Naive thymus-derived CD4-positive, alpha-beta T cell (primary cell): Measurements from ENCODE around the gene RNASE4. TPM values are rescaled to one million over a fixed set of nuclear protein-coding genes. Genes with fewer than 3 reads are reported as not detected.
"Not testable (repeated sequence)": the region's sequence is repeated elsewhere in the genome, so short reads cannot be mapped to it uniquely, and the experiment has no call there.

Experiments
- ATAC-seq: fragments of 150-1000 bp; cut with Tn5 transposase; 2 replicates; pipeline ENCODE4 v1.10.0; 2021; ENCODE audit warnings: mild to moderate bottlenecking, moderate library complexity
- CTCF ChIA-PET: fragments of 350-600 bp; sonication (Branson Sonifier 250); formaldehyde crosslinking; loops from one replicate; lab custom pipeline; 2021; ENCODE audit warnings: antibody characterized with exemption; lab: Charles Lee
- POLR2A ChIA-PET: fragments of 350-600 bp; sonication (Branson Sonifier 250); formaldehyde crosslinking; loops from one replicate; lab custom pipeline; 2021; ENCODE audit warnings: antibody characterized with exemption, inconsistent platforms; lab: Charles Lee
- DNase-seq, 9 donors: peaks; one replicate each; pipeline versions ENCODE4 v3.0.0 to v3.0.0-alpha.2; 2020 to 2022; ENCODE audit warnings: mixed read lengths in 1 of 9
- H3K27ac ChIP-seq: one replicate; pipeline ENCODE4 v1.7.0; 2013; ENCODE audit warnings: mild to moderate bottlenecking, low read depth, low read length, moderate library complexity
- H3K27me3 ChIP-seq, 2 donors: one replicate each; pipeline ENCODE4 v1.7.0; 2013; ENCODE audit warnings: low read length in 2 of 2, mild to moderate bottlenecking in 2 of 2, moderate library complexity in 2 of 2; ENCODE audit not compliant: control insufficient read depth in 2 of 2, insufficient read depth in 2 of 2
- H3K36me3 ChIP-seq, 3 experiments: 1 replicate in 2 of 3; 2 replicates in 1 of 3; pipeline ENCODE4 v1.7.0; 2013; ENCODE audit warnings: low read length in 3 of 3, mild to moderate bottlenecking in 3 of 3, moderate library complexity in 1 of 3; ENCODE audit not compliant: insufficient read depth in 3 of 3, control insufficient read depth in 2 of 3
- H3K4me1 ChIP-seq, 2 donors: one replicate each; pipeline ENCODE4 v1.7.0; 2013; ENCODE audit warnings: low read length in 2 of 2, mild to moderate bottlenecking in 2 of 2, moderate library complexity in 1 of 2; ENCODE audit not compliant: control insufficient read depth in 2 of 2, insufficient read depth in 2 of 2
- H3K4me3 ChIP-seq: 2 replicates; pipeline ENCODE4 v1.7.0; 2013; ENCODE audit warnings: mild to moderate bottlenecking, low read length
- H3K9me3 ChIP-seq, 3 experiments: 1 replicate in 2 of 3; 2 replicates in 1 of 3; pipeline ENCODE4 v1.7.0; 2013; ENCODE audit warnings: low read length in 3 of 3; ENCODE audit not compliant: control insufficient read depth in 2 of 3
- H3K27ac Mint-ChIP-seq, 9 donors: one replicate each; pipeline ENCODE4 v1.8.0; 2020 to 2022; ENCODE audit warnings: mixed read lengths in 9 of 9, mild to moderate bottlenecking in 8 of 9, moderate library complexity in 5 of 9, inconsistent platforms in 2 of 9
- H3K27me3 Mint-ChIP-seq, 5 donors: one replicate each; pipeline ENCODE4 v1.8.0; 2021 to 2022; ENCODE audit warnings: mixed read lengths in 5 of 5, mild to moderate bottlenecking in 1 of 5
- H3K36me3 Mint-ChIP-seq, 5 donors: one replicate each; pipeline ENCODE4 v1.8.0; 2020 to 2022; ENCODE audit warnings: mixed read lengths in 5 of 5, mild to moderate bottlenecking in 3 of 5, inconsistent platforms in 1 of 5
- H3K4me1 Mint-ChIP-seq, 7 donors: one replicate each; pipeline ENCODE4 v1.8.0; 2020 to 2022; ENCODE audit warnings: mixed read lengths in 7 of 7, mild to moderate bottlenecking in 3 of 7, inconsistent platforms in 1 of 7
- H3K4me3 Mint-ChIP-seq, 10 donors: one replicate each; pipeline ENCODE4 v1.8.0; 2020 to 2022; ENCODE audit warnings: mild to moderate bottlenecking in 10 of 10, mixed read lengths in 10 of 10, moderate library complexity in 6 of 10, inconsistent platforms in 2 of 10
- H3K9me3 Mint-ChIP-seq, 11 donors: one replicate each; pipeline ENCODE4 v1.8.0; 2020 to 2022; ENCODE audit warnings: mixed read lengths in 11 of 11, mild to moderate bottlenecking in 4 of 11, inconsistent platforms in 1 of 11, moderate library complexity in 1 of 11
- intact Hi-C, 2 donors: fragments of 100-400 bp; cut with micrococcal nuclease; formaldehyde crosslinking; loops; one replicate each; pipeline ENCODE4 v1.15.1; 2023
- polyA plus RNA-seq, 2 donors: library from polyadenylated mRNA; unstranded; fragments of 300-500 nt; fragmentation: Illumina TruSeq; gene quantifications; one replicate each; pipeline ENCODE4 v1.2.3, GENCODE V29; 2021
- total RNA-seq, 6 experiments: library from RNA in 5 of 6; stranded (reverse) in 5 of 6; gene quantifications; 1 replicate in 5 of 6; 2 replicates in 1 of 6; pipeline ENCODE4 v1.2.3 and lab custom pipeline; 2021 to 2026

The RNASE4 gene
- total and polyA plus RNA-seq, 7 experiments from 2014 or later = 0.17 to 4.2 (median 0.47) TPM; not detected in 1

DNA sequence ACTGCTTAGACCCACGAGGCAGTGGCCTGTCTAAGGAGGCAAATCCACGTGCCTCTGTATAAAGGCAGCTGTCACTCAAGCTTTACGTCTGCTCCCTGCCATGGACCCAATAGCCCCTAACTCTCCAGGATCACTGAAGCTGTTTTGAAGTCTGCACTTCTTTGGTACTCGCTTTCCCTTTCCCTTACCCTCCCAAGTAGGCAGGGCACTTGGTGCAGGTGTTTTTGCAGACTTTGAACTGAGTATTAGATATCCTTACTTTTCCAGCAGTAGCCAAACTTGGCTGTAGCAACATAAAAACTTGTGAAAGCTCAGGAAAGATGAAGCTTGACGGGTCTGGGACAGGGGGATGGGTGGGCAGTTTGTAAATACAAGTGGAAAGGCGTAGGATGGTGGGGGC lies 25.0 kb upstream of the RNASE4 start:
- Mint-ChIP-seq H3K27ac (no peak overlapping the region), H3K4me1 (peaks cover 26 to 44% (median 32%) of the 10 kb centered on the region in 7 donors), H3K4me3 (no peak overlapping the region), H3K36me3 (peaks cover 0 to 7% (median 0%) of the 10 kb centered on the region in 5 donors), H3K9me3 (peaks cover 0 to 5% (median 0%) of the 10 kb centered on the region in 11 donors), H3K27me3 (peaks cover 36 to 56% (median 53%) of the 10 kb centered on the region in 5 donors)
- ChIA-PET CTCF (interaction anchor here (0.6 to 2.5 kb wide), 3 partner anchors 29 to 38 kb away, joined by 3 to 17 read pairs (median 3); partner anchors contain the start of gene ANG), POLR2A (no interaction called here)
- no peaks in the 10 kb centered on the region for H3K9me3 ChIP-seq
- no peak for DNase-seq
- peaks cover 0 to 3% of the 10 kb centered on the region in 2 donors for H3K27me3 ChIP-seq
- intact Hi-C loops = no loop called here
- ATAC-seq = no peak
- H3K4me3 ChIP-seq = no peak overlapping the region
- no peak overlapping the region for H3K27ac ChIP-seq
- peaks cover 0 to 13% of the 10 kb centered on the region in 2 donors for H3K4me1 ChIP-seq
- H3K36me3 ChIP-seq = no peaks in the 10 kb centered on the region

DNA sequence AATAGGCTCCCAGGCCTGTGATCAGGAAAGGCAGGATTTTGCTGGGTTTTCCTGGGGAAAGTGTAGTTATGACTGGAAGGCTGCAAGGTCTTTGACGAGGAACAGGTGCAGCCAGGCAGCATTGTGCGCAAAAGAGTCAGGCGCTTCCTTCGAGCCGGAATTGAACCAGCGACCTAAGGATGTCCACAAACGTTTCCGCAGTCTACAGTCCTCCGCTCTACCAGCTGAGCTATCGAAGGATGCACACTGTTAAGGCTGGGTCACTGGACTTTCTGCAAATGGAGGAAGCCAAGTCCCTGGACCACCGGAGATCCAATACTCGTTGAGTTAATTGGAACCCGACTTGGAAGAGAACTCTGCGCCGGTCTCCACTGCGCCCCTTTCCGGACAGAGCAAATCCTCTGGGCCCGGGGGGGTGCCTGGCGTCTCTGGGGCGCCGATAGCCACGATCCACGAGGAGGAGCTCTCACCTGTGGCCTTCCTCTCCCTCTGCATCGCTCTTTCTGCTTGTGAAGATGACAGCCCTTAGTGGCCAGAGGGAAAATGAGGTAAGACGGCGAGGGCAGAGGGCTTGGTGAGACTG lies 24.5 kb upstream of the RNASE4 start:
- Mint-ChIP-seq H3K4me3 (peak overlapping the region in 1 of 10 donors; percentile 45), H3K27me3 (peaks cover 32 to 53% (median 50%) of the 10 kb centered on the region in 5 donors), H3K36me3 (peaks cover 0 to 7% (median 0%) of the 10 kb centered on the region in 5 donors), H3K9me3 (peaks cover 0 to 5% (median 0%) of the 10 kb centered on the region in 11 donors), H3K27ac (no peak overlapping the region), H3K4me1 (peaks cover 24 to 45% (median 30%) of the 10 kb centered on the region in 7 donors)
- intact Hi-C loops = no loop called here
- DNase-seq (no peak), ATAC-seq (no peak)
- no peaks in the 10 kb centered on the region for H3K36me3 ChIP-seq
- ChIA-PET CTCF (interaction anchor here (1.2 to 2.5 kb wide), 2 partner anchors 28 to 32 kb away, joined by 3 to 17 read pairs; partner anchors contain the start of gene ANG), POLR2A (interaction anchor here (4.0 kb wide), 1 partner anchor 22 kb away, joined by 27 read pairs; the partner anchor contains the start of gene RNASE4)
- no peak overlapping the region for H3K27ac ChIP-seq
- peaks cover 0 to 3% of the 10 kb centered on the region in 2 donors for H3K27me3 ChIP-seq
- no peaks in the 10 kb centered on the region for H3K9me3 ChIP-seq
- H3K4me3 ChIP-seq = no peak overlapping the region
- H3K4me1 ChIP-seq = peaks cover 0 to 13% of the 10 kb centered on the region in 2 donors

DNA sequence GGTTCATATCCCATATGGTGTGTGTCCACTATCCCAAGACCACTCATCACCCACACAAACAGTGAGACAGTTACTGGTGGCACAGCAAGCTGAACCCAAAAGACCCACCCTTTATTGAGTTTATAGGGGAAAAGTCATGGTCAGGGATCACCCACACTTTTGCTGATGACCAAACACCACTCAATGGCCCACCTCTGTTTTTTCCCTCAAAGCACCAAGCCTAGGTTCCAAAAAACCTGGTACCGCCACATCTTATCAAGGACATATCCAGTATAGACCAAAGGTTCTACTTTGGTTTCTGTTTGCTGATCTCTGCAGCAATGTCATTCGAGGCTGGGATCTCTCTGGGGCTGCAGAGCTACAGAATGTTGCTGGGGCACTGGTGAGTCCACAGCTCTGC lies 23.2 kb upstream of the RNASE4 start:
- intact Hi-C loops = no loop called here
- Histone ChIP-seq H3K36me3 (no peaks in the 10 kb centered on the region), H3K4me1 (peaks cover 0 to 13% of the 10 kb centered on the region in 2 donors), H3K27me3 (no peaks in the 10 kb centered on the region), H3K9me3 (no peaks in the 10 kb centered on the region), H3K4me3 (no peak overlapping the region), H3K27ac (no peak overlapping the region)
- H3K9me3 Mint-ChIP-seq = peaks cover 0 to 5% (median 0%) of the 10 kb centered on the region in 11 donors
- ChIA-PET CTCF (interaction anchor here (0.7 to 1.2 kb wide), 4 partner anchors 20 to 30 kb away, joined by 3 to 7 read pairs (median 4); partner anchors contain the start of gene RNASE4), POLR2A (interaction anchor here (0.6 to 4.0 kb wide), 4 partner anchors 21 to 327 kb away, joined by 3 to 27 read pairs (median 4); partner anchors contain the start of gene RNASE4)
- peaks cover 0 to 7% (median 0%) of the 10 kb centered on the region in 5 donors for H3K36me3 Mint-ChIP-seq
- peak overlapping the region in 1 of 9 donors; percentile 52 for H3K27ac Mint-ChIP-seq
- H3K27me3 Mint-ChIP-seq = peaks cover 21 to 40% (median 37%) of the 10 kb centered on the region in 5 donors
- peaks cover 24 to 51% (median 30%) of the 10 kb centered on the region in 7 donors for H3K4me1 Mint-ChIP-seq
- DNase-seq (no peak), ATAC-seq (no peak)
- no peak overlapping the region for H3K4me3 Mint-ChIP-seq

DNA sequence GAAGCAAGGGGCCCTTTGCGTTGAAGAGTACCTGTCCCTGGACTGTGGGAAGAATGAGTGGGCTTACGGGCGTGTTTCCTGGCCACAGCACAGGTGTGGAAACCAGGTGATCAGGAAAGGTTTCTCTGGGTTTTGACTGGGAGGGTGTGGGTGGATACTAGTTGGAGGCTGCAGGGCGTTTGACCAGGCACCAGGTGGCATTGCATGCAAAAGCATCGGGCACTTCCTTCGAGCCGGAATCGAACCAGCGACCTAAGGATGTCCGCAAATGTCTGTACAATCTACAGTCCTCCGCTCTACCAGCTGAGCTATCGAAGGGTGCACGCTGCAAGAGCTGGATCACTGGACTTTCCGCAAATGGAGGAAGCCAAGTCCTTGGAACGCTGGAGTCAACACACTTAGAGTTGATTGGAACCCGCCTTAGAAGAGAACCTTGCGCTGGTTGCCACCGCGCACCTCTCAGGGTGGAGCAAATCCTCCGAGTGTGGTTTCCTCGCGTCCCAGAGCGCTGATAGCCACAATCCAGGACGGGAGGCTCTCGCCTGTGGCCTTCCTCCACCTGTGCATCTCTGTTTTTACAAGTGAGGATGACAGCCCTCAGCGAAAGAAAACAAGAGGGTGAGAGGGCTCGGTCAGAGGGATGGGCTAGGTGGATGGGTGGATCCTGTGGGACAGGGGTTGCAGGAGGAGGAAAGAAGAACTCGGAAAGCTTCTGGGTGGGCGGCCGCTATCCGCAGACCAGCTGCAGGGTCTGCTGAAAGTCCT lies 21.2 kb upstream of the RNASE4 start:
- peaks cover 0 to 4% (median 0%) of the 10 kb centered on the region in 5 donors for H3K36me3 Mint-ChIP-seq
- Histone ChIP-seq H3K36me3 (no peaks in the 10 kb centered on the region), H3K9me3 (no peaks in the 10 kb centered on the region), H3K27me3 (no peaks in the 10 kb centered on the region), H3K4me3 (peak overlapping the region; percentile 59), H3K4me1 (peaks cover 3 to 17% of the 10 kb centered on the region in 2 donors), H3K27ac (no peak overlapping the region)
- CTCF ChIA-PET = interaction anchor here (0.7 to 3.4 kb wide), 6 partner anchors 13 to 31 kb away, joined by 3 to 18 read pairs (median 5); no protein-coding TSS in a partner anchor
- POLR2A ChIA-PET = interaction anchor here (1.1 to 4.0 kb wide), 2 partner anchors 19 to 331 kb away, joined by 3 to 27 read pairs; partner anchors contain the start of gene RNASE4
- H3K4me1 Mint-ChIP-seq = peaks cover 23 to 53% (median 25%) of the 10 kb centered on the region in 7 donors
- H3K9me3 Mint-ChIP-seq = peaks cover 0 to 2% (median 0%) of the 10 kb centered on the region in 11 donors
- peak; percentile 91 for ATAC-seq
- intact Hi-C loops = loop anchor here (1.0 to 2.0 kb wide), 8 partner anchors 18 to 336 kb away; no protein-coding TSS in a partner anchor
- peaks cover 5 to 23% (median 19%) of the 10 kb centered on the region in 5 donors for H3K27me3 Mint-ChIP-seq
- peak overlapping the region; percentile 72 to 86 (median 79) for H3K4me3 Mint-ChIP-seq
- peak overlapping the region in 8 of 9 donors; percentile 18 to 74 (median 39) for H3K27ac Mint-ChIP-seq
- DNase-seq = peak; percentile 49 to 77 (median 66)

DNA sequence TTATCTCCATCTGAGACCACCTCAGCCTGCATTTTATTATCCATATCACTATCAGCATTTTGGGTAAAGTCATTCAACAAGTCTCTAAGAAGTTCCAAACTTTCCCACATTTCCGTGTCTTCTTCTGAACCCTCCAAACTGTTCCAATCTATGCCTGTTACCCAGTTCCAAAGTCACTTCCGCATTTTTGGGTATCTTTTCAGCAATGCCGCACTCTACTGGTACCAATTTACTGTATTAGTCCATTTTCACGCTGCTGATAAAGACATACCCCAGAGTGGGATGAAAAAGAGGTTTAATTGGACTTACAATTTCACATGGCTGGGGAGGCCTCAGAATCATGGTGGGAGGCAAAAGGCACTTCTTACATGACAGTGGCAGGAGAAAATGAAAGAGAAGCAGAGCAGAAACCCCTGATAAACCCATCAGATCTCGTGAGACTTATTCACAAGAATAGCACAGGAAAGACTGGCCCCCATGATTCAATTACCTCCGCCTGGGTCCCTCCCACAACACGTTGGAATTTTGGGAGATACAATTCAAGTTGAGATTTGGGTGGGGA lies 17.9 kb upstream of the RNASE4 start:
- H3K9me3 Mint-ChIP-seq, POLR2A ChIA-PET, CTCF ChIA-PET: not testable (repeated sequence)

More for the DNA sequence above, 17.9 kb upstream of the RNASE4 start:
- not testable (repeated sequence) for ATAC-seq, H3K27ac Mint-ChIP-seq, H3K9me3 ChIP-seq, H3K36me3 ChIP-seq, H3K36me3 Mint-ChIP-seq, H3K27me3 ChIP-seq, DNase-seq, H3K27ac ChIP-seq, H3K4me3 ChIP-seq
- H3K4me1 ChIP-seq = peaks cover 9 to 17% of the 10 kb centered on the region in 2 donors
- peaks cover 22 to 58% (median 32%) of the 10 kb centered on the region in 7 donors for H3K4me1 Mint-ChIP-seq
- intact Hi-C loops = loop anchor here in 1 of 2 donors (5.0 kb wide), 1 partner anchor 34 kb away; no protein-coding TSS in a partner anchor
- H3K27me3 Mint-ChIP-seq = peaks cover 0 to 15% (median 7%) of the 10 kb centered on the region in 5 donors
- peak overlapping the region in 1 of 10 donors; percentile 12 for H3K4me3 Mint-ChIP-seq
